SU-DHL-6 (cell line): ENCODE results near the gene FRAS1.

Source experiments
- H2AFZ ChIP-seq: fragments of 200-600 bp; sonication (generic); 2 replicates; pipeline ENCODE4 v1.6.1; 2014; ENCODE audit warnings: low read depth, mild to moderate bottlenecking, moderate library complexity, mixed read lengths, antibody characterized with exemption, low read length; ENCODE audit not compliant: severe bottlenecking
- H3F3A ChIP-seq: fragments of 200-600 bp; shearing (Covaris generic); 2 replicates; pipeline ENCODE4 v1.6.0; 2016; ENCODE audit warnings: antibody characterized with exemption, mild to moderate bottlenecking; ENCODE audit not compliant: insufficient read depth
- H3K27ac ChIP-seq: fragments of 200-600 bp; sonication (generic); 2 replicates; pipeline ENCODE4 v1.5.1; 2016; ENCODE audit warnings: low read depth, mild to moderate bottlenecking, low read length, moderate library complexity, mixed read lengths
- H3K27me3 ChIP-seq: fragments of 200-600 bp; sonication (generic), shearing (Covaris generic); 2 replicates; pipeline ENCODE4 v1.6.0; 2014; ENCODE audit warnings: mild to moderate bottlenecking, low read length
- H3K36me3 ChIP-seq: fragments of 200-600 bp; sonication (generic); 2 replicates; pipeline ENCODE4 v1.6.1; 2014; ENCODE audit warnings: mild to moderate bottlenecking, low read length, mixed read lengths
- H3K4me2 ChIP-seq: fragments of 300-600, 200-600 bp; shearing (Covaris generic), sonication (generic); 2 replicates; pipeline ENCODE4 v1.6.0; 2014; ENCODE audit warnings: low read length, low read depth, mild to moderate bottlenecking; ENCODE audit not compliant: poor library complexity, severe bottlenecking
- H3K4me3 ChIP-seq: fragments of 200-600 bp; sonication (generic); 2 replicates; pipeline ENCODE4 v1.5.1; 2014; ENCODE audit warnings: antibody characterized with exemption, low read length, mild to moderate bottlenecking, mixed read lengths; ENCODE audit not compliant: insufficient read depth, poor library complexity, severe bottlenecking
- H3K79me2 ChIP-seq: fragments of 200-600 bp; sonication (generic); 2 replicates; pipeline ENCODE4 v1.6.1; 2014; ENCODE audit warnings: mild to moderate bottlenecking, low read length, moderate library complexity; ENCODE audit not compliant: insufficient read depth
- H3K9ac ChIP-seq: fragments of 200-600 bp; sonication (generic); 2 replicates; pipeline ENCODE4 v1.7.0; 2014; ENCODE audit warnings: mild to moderate bottlenecking, low read length
- H3K9me2 ChIP-seq: fragments of 200-600 bp; sonication (generic); replicated peaks from 2 replicates; pipeline ENCODE4 v1.6.1; 2014; ENCODE audit warnings: low read length; ENCODE audit not compliant: insufficient read depth
- H3K9me3 ChIP-seq: fragments of 200-600 bp; sonication (generic); 2 replicates; pipeline ENCODE4 v1.6.1; 2014; ENCODE audit warnings: low read length, mixed read lengths; ENCODE audit not compliant: insufficient read depth
- H4K20me1 ChIP-seq: fragments of 200-600 bp; sonication (generic); 2 replicates; pipeline ENCODE4 v1.6.1; 2014; ENCODE audit warnings: low read depth, mild to moderate bottlenecking, antibody characterized with exemption, low read length, moderate library complexity, mixed read lengths
- CTCF ChIP-seq: fragments of 200-600 bp; sonication (generic); IDR thresholded peaks from one replicate; pipeline ENCODE4 v1.5.1; 2017; ENCODE audit warnings: antibody characterized with exemption, mild to moderate bottlenecking, low read length, moderate library complexity; ENCODE audit not compliant: insufficient read depth, poor library complexity, severe bottlenecking
- EZH2phosphoT487 ChIP-seq: fragments of 200-600 bp; sonication (generic), shearing (Covaris generic); conservative IDR thresholded peaks from 2 replicates; pipeline ENCODE4 v1.6.1; 2018; ENCODE audit warnings: mild to moderate bottlenecking, antibody characterized with exemption, low read length, moderate library complexity, mixed read lengths

FRAS1 gene

GRCh38 chr4:78343682-78344081, 286.6 kb downstream of the FRAS1 start:
- no peaks in the 10 kb centered on the region for H4K20me1 ChIP-seq
- no peak for TF ChIP-seq EZH2phosphoT487
- no peak for TF ChIP-seq CTCF
- no peak overlapping the region for H3K27ac ChIP-seq
- no peak overlapping the region for H2AFZ ChIP-seq
- H3K79me2 ChIP-seq, result no peaks in the 10 kb centered on the region
- H3F3A ChIP-seq, result no peaks in the 10 kb centered on the region
- no peaks in the 10 kb centered on the region for H3K9me3 ChIP-seq
- H3K27me3 ChIP-seq, result no peaks in the 10 kb centered on the region
- H3K9ac ChIP-seq, result no peak overlapping the region
- no peaks in the 10 kb centered on the region for H3K9me2 ChIP-seq
- no peak overlapping the region for H3K4me2 ChIP-seq
- H3K36me3 ChIP-seq, result no peaks in the 10 kb centered on the region
- H3K4me3 ChIP-seq, result no peak overlapping the region

- Histone ChIP-seq H3F3A (no peaks in the 10 kb centered on the region), H3K27ac (no peak overlapping the region), H3K27me3 (no peaks in the 10 kb centered on the region), H3K79me2 (no peaks in the 10 kb centered on the region), H3K9me2 (no peaks in the 10 kb centered on the region), H3K9me3 (no peaks in the 10 kb centered on the region), H4K20me1 (no peaks in the 10 kb centered on the region), H2AFZ (no peak overlapping the region), H3K4me3 (no peak overlapping the region), H3K4me2 (no peak overlapping the region), H3K36me3 (no peaks in the 10 kb centered on the region), H3K9ac (no peak overlapping the region)
- no peak for TF ChIP-seq CTCF
- TF ChIP-seq EZH2phosphoT487, result no peak
These were observed 288.1 kb downstream of the FRAS1 start for GRCh38 chr4:78345237-78345636.

DNA sequence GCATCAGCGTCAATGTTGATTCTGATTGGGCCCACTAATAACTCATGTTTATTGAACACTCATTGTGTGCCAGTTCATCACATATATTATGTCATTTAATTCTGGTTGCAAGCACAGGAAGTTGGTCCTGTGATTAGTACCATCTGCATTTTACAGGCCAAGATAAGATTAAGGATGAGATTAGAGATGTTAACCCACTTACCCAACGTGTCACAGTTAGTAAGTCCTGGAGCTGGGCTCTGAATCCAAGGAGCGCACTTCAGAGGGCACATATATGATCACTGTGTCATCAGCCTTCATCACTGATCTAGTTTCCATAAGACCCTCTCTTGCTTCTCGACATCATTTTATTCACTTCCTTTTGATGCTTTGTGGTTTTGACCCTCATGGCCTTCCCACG, 289.1 kb downstream of the FRAS1 start:
- no peak for TF ChIP-seq EZH2phosphoT487
- no peak for TF ChIP-seq CTCF
- Histone ChIP-seq H3K36me3 (no peaks in the 10 kb centered on the region), H3K4me2 (no peak overlapping the region), H4K20me1 (no peaks in the 10 kb centered on the region), H3K9me2 (no peaks in the 10 kb centered on the region), H3K9me3 (no peaks in the 10 kb centered on the region), H3K27ac (no peak overlapping the region), H3K4me3 (no peak overlapping the region), H3K9ac (no peak overlapping the region), H3K27me3 (no peaks in the 10 kb centered on the region), H2AFZ (no peak overlapping the region), H3K79me2 (no peaks in the 10 kb centered on the region), H3F3A (no peaks in the 10 kb centered on the region)

DNA sequence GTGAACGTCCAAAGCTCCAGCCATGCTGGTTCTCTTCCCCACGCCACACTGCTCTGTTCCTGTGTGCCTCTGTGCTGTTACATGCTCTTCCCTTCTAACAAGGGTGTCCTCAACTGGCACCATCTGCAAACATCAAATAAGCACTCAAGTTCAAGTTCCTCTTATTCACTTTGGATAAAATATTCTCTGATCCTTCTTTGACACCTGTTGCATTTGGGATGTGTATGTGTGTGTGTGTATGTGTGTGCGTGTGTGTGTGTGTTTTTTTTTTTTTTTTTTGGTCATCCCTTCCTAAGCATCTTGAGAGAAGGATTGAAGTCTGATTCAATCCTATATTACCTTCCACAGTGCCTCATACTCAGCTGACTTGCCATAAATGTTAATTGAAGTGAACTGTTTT, 290.4 kb downstream of the FRAS1 start:
- Histone ChIP-seq H3K9me2 (no peaks in the 10 kb centered on the region), H3K9ac (no peak overlapping the region), H3K9me3 (no peaks in the 10 kb centered on the region), H3F3A (no peaks in the 10 kb centered on the region), H3K4me3 (no peak overlapping the region), H3K79me2 (no peaks in the 10 kb centered on the region), H2AFZ (no peak overlapping the region), H3K4me2 (no peak overlapping the region), H3K27me3 (no peaks in the 10 kb centered on the region), H3K27ac (no peak overlapping the region), H3K36me3 (no peaks in the 10 kb centered on the region), H4K20me1 (no peaks in the 10 kb centered on the region)
- TF ChIP-seq EZH2phosphoT487 (no peak), CTCF (no peak)
